Stimulated activated CD4-positive, alpha-beta T cell treated with anti-CD3 and anti-CD28 coated beads, Interleukin-12 subunit alpha, Interleukin-12 subunit beta, amount 100 ng/mL, for 24 hours (primary cell): ENCODE measurements around the gene CACNA2D4.

Source experiments
- DNase-seq, 2 experiments: peaks; one replicate each; pipeline ENCODE4 v3.0.0-alpha.2; 2020; ENCODE audit warnings: low read depth in 2 of 2

CACNA2D4 gene

GRCh38 chr12:1844661-1845409 is 73.6 kb downstream of the CACNA2D4 start:
- DNase-seq, result no peak

- DNase-seq, result no peak
Measured at GRCh38 chr12:1844223-1844622, 74.2 kb downstream of the CACNA2D4 start.

GRCh38 chr12:1843641-1844005 is 74.8 kb downstream of the CACNA2D4 start:
- no peak for DNase-seq

- DNase-seq, result no peak
Measured at GRCh38 chr12:1842905-1843640, 75.4 kb downstream of the CACNA2D4 start.

GRCh38 chr12:1842183-1842904 is 76.1 kb downstream of the CACNA2D4 start:
- DNase-seq, result no peak

- DNase-seq, result no peak
Measured at GRCh38 chr12:1841586-1842182, 76.8 kb downstream of the CACNA2D4 start.

- DNase-seq, result no peak
Measured at GRCh38 chr12:1840981-1841425, 77.4 kb downstream of the CACNA2D4 start.

GRCh38 chr12:1839956-1840951 is 78.2 kb downstream of the CACNA2D4 start:
- no peak for DNase-seq

- no peak for DNase-seq
Measured at GRCh38 chr12:1839464-1839863, 79.0 kb downstream of the CACNA2D4 start.

GRCh38 chr12:1838994-1839365 is 79.5 kb downstream of the CACNA2D4 start:
- DNase-seq, result no peak

GRCh38 chr12:1838205-1838993 is 80.1 kb downstream of the CACNA2D4 start:
- DNase-seq, result no peak

- no peak for DNase-seq
Measured at GRCh38 chr12:1837541-1838204, 80.8 kb downstream of the CACNA2D4 start.

- DNase-seq, result no peak
Measured at GRCh38 chr12:1836854-1837421, 81.5 kb downstream of the CACNA2D4 start.

- no peak for DNase-seq
Measured at GRCh38 chr12:1836241-1836803, 82.1 kb downstream of the CACNA2D4 start.

GRCh38 chr12:1835211-1836131 is 83.0 kb downstream of the CACNA2D4 start:
- no peak for DNase-seq

GRCh38 chr12:1834186-1834925 is 84.1 kb downstream of the CACNA2D4 start:
- no peak for DNase-seq

GRCh38 chr12:1833596-1834028 is 84.8 kb downstream of the CACNA2D4 start:
- DNase-seq, result no peak
